ENCODE measurements around the gene CACYBP.

CACYBP gene

DNA sequence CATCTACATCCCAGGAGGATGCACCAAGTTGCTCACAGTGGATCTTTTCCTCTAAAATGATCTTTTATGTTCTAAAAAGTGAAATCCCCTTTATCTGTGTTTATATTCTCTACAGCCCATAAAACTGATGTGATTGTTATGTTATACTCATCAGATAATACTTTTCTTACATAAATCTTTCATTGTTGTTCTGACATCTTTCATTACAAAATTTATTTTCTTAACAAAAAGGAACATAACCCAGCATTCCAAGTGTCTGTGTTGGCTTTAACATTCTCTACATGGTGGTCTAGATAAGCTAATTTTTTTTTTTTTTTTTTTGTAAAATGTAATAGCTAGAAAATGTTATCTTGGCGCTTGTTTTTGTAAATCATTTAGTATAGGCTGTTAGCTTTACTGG is 8.3 kb upstream of the CACYBP start:
- H3K4me1 ChIP-seq (ENCODE audit: low read depth, poor library complexity, severe bottlenecking) = peaks cover 67% of the 10 kb centered on the region
- peak overlapping the region; percentile 66; the same call in 1 of the 2 replicates for H3K27ac ChIP-seq
- no peaks in the 10 kb centered on the region for H3K36me3 ChIP-seq (ENCODE audit: insufficient read depth)
- TF ChIP-seq, protein P1, sequence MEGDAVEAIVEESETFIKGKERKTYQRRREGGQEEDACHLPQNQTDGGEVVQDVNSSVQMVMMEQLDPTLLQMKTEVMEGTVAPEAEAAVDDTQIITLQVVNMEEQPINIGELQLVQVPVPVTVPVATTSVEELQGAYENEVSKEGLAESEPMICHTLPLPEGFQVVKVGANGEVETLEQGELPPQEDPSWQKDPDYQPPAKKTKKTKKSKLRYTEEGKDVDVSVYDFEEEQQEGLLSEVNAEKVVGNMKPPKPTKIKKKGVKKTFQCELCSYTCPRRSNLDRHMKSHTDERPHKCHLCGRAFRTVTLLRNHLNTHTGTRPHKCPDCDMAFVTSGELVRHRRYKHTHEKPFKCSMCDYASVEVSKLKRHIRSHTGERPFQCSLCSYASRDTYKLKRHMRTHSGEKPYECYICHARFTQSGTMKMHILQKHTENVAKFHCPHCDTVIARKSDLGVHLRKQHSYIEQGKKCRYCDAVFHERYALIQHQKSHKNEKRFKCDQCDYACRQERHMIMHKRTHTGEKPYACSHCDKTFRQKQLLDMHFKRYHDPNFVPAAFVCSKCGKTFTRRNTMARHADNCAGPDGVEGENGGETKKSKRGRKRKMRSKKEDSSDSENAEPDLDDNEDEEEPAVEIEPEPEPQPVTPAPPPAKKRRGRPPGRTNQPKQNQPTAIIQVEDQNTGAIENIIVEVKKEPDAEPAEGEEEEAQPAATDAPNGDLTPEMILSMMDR (conservative IDR thresholded peaks at IDR 0.05; ENCODE audit: low read depth, low read length) = no peak
- no peaks in the 10 kb centered on the region for H3K79me2 ChIP-seq (ENCODE audit: insufficient read depth, low read depth)
- H3K4me3 ChIP-seq (IDR thresholded peaks at IDR 0.05; ENCODE audit: insufficient read depth, low read depth, low read length) = no peak overlapping the region
- H3K4me2 ChIP-seq = peak overlapping the region; percentile 95
- H3K27me3 ChIP-seq (ENCODE audit: insufficient read depth, low read depth) = no peaks in the 10 kb centered on the region
- H3K9ac ChIP-seq = peak overlapping the region; percentile 50; the same call in 1 of the 2 replicates
- H4K20me1 ChIP-seq (ENCODE audit: insufficient read depth) = no peaks in the 10 kb centered on the region
- no peak overlapping the region for H2AFZ ChIP-seq (ENCODE audit: low read depth)

DNA sequence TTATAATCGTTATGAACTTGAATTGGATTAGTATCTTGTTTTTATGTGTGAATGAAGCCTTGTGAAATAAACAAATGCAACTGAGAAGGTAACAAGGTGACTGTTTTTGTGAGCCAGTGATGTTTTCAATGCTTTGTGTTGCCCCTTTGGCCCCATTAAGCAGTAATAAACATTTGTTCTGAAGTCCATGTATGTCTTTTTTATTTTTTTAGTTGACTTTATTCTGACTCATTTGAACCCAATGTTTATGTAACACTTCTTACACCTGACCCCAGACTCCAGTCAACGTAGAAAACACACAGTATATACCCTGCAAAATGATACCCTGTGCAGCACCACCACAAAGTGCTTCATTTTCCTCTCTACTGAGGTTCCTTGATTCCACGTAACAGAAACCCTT is 4.6 kb upstream of the CACYBP start:
- H3K4me2 ChIP-seq = no peak overlapping the region
- TF ChIP-seq, protein P1 (conservative IDR thresholded peaks at IDR 0.05; ENCODE audit: low read depth, low read length) = no peak

DNA sequence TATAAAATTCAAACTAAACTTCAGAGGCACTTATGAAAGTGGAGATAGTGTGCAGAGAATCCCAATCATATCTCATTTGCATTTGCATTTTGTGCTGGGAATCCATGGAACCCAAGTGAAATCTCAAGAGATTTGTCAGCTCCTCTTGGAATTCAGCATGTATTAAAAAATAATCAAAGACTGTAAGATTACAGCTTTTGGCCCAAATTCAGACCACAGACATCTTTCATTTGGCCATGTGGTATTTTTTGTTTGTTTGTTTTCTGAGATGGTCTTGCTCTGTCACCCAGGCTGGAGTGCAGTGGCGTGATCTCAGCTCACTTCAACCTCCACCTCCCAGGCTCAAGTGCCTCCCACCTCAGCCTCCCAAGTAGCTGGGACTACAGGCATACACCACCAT is 3.8 kb upstream of the CACYBP start:
- H3K4me2 ChIP-seq = no peak overlapping the region
- H3K4me3 ChIP-seq (IDR thresholded peaks at IDR 0.05; ENCODE audit: insufficient read depth, low read depth, low read length) = no peak overlapping the region
- TF ChIP-seq, protein P1 (conservative IDR thresholded peaks at IDR 0.05; ENCODE audit: low read depth, low read length) = no peak
- H3K27ac ChIP-seq = no peak overlapping the region
- peaks cover 10% of the 10 kb centered on the region for H3K79me2 ChIP-seq (ENCODE audit: insufficient read depth, low read depth)
- no peaks in the 10 kb centered on the region for H4K20me1 ChIP-seq (ENCODE audit: insufficient read depth)
- peaks cover 47% of the 10 kb centered on the region for H3K4me1 ChIP-seq (ENCODE audit: low read depth, poor library complexity, severe bottlenecking)
- no peak overlapping the region for H3K9ac ChIP-seq
- no peaks in the 10 kb centered on the region for H3K27me3 ChIP-seq (ENCODE audit: insufficient read depth, low read depth)
- H3K36me3 ChIP-seq (ENCODE audit: insufficient read depth) = no peaks in the 10 kb centered on the region
- no peak overlapping the region for H2AFZ ChIP-seq (ENCODE audit: low read depth)

More for the DNA sequence above, 4.6 kb upstream of the CACYBP start:
- Histone ChIP-seq H3K4me3 (IDR thresholded peaks at IDR 0.05; ENCODE audit: insufficient read depth, low read depth, low read length) (no peak overlapping the region), H3K27ac (no peak overlapping the region), H3K79me2 (ENCODE audit: insufficient read depth, low read depth) (peaks cover 2% of the 10 kb centered on the region), H4K20me1 (ENCODE audit: insufficient read depth) (no peaks in the 10 kb centered on the region), H3K4me1 (ENCODE audit: low read depth, poor library complexity, severe bottlenecking) (peaks cover 55% of the 10 kb centered on the region), H2AFZ (ENCODE audit: low read depth) (no peak overlapping the region), H3K27me3 (ENCODE audit: insufficient read depth, low read depth) (no peaks in the 10 kb centered on the region), H3K9ac (no peak overlapping the region), H3K36me3 (ENCODE audit: insufficient read depth) (no peaks in the 10 kb centered on the region)

DNA sequence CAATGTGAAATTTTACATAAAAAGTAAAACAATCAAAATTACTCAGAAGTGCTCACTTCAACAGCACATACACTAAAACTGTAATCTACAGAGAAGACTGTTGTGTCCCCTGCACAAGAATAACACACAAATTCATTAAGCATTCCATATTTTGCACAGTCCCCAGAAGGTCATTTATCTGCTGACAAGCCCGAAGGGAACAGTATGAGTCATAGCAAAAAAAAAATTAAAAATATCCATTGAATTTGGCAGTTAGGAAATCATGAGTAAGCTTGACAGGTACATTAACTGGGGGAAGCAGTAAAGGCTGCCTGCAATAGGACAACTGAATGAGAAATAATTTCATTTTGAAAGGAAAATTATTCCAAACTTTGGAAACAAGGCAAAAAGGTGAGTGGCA is 3.3 kb upstream of the CACYBP start:
- Histone ChIP-seq H3K27me3 (ENCODE audit: insufficient read depth, low read depth) (no peaks in the 10 kb centered on the region), H3K79me2 (ENCODE audit: insufficient read depth, low read depth) (peaks cover 16% of the 10 kb centered on the region), H3K4me1 (ENCODE audit: low read depth, poor library complexity, severe bottlenecking) (peaks cover 47% of the 10 kb centered on the region), H3K27ac (no peak overlapping the region), H3K4me2 (no peak overlapping the region), H2AFZ (ENCODE audit: low read depth) (no peak overlapping the region), H3K4me3 (IDR thresholded peaks at IDR 0.05; ENCODE audit: insufficient read depth, low read depth, low read length) (no peak overlapping the region), H3K36me3 (ENCODE audit: insufficient read depth) (no peaks in the 10 kb centered on the region), H3K9ac (no peak overlapping the region), H4K20me1 (ENCODE audit: insufficient read depth) (no peaks in the 10 kb centered on the region)
- TF ChIP-seq, protein P1 (conservative IDR thresholded peaks at IDR 0.05; ENCODE audit: low read depth, low read length) = no peak
